ENCODE data around the gene FRMD8.

The FRMD8 gene

DNA sequence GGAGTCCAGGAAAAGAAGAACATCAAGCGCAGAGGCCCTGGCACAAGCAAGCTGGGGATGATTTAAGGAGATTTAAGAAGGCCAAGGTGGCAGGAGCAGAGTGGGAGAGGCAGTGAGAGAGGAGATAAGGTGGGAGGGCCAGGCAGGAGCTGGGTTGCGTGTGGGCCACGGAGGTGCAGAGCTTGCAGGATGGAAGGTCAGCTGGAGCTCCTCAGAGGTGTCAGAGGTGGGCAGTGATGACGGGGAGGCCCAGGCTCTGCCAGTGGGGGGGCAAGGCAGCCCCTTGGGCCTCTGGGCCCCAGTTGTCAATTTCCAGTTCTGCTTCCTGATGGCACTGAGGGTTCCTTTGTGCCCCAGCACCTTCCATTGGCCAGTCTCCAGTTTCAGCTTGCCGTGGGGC, 6.5 kb downstream of the FRMD8 start:
- DNase-seq (ENCODE audit: low read depth in 2 of 2): no peak

DNA sequence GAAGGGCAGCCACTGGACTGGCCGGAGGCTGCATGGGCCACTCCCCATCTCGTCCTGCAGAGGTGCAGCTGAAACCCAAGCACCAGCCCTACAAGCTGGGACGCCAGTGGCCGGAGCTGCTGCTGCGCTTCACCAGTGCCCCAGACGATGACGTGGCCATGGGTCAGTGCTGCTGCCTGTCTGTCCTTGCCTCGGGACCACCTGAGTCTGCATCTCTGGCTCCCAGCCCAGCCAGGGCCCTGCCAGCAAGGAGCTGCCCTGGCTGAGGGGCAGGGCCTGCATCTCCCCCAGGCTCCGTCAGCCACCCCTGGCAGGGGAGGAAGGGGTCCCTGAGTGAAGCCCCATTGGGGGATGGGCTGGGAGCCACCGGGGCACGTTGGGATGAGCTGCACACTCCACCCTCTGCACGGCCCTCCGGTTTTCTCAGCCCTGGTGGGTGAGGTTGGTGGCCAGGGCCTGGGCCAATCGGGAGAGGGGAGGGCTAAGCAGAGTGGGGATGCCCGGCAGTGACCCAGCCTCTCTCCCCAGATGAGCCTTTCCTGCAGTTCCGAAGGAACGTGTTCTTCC, 7.2 kb downstream of the FRMD8 start:
- DNase-seq (ENCODE audit: low read depth in 2 of 2): no peak

DNA sequence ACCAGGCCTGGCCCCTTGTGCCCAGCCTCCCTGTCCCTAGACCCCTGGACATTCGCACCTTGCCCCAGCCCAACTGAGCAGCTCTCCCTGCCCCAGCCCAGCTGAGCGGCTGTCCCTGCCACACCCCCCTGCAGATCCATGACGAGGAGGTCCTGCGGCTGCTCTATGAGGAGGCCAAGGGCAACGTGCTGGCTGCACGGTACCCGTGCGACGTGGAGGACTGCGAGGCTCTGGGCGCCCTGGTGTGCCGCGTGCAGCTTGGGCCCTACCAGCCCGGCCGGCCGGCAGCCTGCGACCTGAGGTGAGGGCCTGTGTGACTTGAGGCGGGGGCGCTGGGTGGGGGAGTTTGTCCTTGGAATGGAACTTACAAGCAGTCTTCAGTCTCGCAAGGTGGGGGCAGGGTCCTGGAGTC, 7.7 kb downstream of the FRMD8 start:
- DNase-seq (ENCODE audit: low read depth in 2 of 2): no peak

DNA sequence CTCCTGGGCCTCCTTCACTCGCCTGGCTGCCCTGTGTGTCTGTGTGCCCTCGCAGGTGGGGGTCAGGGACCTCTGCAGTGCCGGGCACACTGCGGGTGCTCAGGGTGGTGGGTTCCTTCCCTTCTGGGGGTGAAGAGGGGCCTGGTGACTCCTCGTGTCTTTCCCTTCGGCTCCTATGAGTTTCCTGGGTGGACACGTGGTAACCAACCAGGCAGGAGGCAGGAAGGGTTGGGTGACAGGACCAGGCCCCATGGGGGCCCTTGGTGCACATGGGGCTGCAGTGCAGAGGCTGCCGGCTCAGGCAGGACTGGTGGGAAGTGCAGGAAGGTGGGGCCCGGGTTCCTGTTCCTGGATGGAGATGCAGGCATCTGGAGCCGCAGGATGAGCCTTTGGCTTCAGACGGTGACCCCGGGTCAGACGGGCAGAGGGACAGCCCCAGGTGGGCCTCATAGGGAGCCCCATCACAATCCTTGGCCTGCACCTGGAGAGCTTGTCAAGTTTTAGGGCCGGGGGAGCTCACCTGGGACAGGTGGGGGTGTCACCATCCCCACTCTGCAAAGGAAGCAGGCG, 9.6 kb downstream of the FRMD8 start:
- no peak for DNase-seq (ENCODE audit: low read depth in 2 of 2)

DNA sequence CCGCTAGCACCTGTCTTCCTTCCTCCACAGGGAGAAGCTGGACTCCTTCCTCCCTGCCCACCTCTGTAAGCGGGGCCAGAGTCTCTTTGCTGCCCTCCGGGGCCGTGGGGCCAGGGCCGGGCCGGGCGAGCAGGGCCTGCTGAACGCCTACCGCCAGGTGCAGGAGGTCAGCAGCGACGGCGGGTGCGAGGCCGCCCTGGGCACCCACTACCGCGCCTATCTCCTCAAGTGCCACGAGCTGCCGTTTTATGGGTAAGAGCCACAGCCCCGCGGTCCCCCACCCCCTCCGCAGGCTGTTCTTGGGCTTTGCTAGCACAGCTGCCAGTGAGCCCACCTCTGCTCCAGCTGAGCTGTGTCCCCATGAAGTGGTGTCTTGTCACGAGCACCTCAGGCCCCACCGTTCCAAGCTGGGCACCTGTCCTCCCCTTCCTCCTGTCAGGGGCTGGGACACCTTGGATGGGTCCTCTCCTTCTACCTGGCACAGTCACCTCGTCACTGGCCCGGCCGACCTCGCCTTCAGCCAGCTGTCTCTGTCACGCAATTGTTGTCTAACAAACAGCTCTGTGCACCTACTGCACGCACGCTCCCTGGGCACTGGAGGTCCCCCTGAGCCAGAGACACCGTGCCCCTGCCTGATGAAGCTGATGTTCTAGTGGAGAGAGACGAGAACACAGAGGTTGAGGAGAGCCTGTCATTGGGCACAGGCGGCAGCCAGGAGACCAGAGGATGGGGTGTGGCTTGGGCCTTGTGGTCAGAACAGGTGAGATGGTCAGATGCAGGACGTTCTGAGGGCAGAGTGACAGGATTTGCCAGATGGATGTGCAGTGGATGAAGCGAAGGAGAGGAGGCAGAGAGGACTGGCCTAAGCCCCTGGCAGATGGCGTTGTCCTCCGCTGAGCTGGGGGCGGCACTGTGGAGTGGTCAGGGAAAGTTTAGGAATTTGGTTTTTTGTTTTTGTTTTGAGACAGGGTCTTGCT, 10.6 kb downstream of the FRMD8 start:
- no peak for DNase-seq (ENCODE audit: low read depth in 2 of 2)

DNA sequence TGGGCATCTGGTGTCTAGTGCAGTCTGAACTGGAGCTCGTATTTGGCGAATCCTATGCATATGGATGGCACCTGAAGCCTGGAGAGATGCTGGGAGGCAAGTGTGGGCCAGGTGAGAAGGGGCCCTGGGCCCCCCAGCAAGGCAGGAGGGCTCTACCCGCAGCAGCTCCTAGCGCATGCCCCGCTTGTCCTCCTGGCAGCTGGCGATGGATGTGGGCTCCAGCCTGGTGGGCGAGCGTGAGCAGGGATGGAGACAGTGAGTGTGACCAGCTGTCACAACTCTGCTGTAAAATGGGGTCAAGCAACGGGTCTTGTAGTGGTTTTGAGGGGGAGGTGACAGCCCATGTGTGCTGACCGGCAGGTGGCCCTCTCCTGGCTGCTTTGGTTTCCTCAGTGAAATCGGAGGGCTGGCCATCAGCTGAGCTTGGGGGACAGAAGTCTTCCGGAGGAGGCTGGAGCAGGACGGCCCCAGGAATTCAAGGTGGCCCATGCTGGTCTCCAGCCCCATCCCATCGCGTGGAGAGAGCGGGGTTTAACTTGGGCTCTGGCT, 12.0 kb downstream of the FRMD8 start:
- DNase-seq (ENCODE audit: low read depth in 2 of 2): no peak

DNA sequence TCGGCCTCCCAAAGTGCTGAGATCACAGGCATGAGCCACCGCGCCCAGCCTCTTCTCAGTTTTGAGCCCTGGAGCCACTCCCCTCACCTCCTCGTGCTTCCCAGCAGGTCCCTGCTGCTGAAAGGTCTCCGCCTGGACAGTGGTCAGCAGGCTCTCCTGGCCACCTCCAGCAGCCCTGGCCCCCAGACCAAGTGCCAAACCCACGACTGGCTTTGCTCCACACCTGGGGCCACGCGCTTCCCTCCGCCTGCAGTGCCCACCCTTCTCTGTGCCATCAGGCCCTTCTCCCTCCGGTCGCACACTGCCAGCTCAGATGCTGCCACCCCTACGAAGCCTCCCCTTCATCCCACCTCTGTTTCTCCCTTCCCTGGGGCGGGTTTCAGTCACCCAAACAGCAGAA, 12.8 kb downstream of the FRMD8 start:
- DNase-seq (ENCODE audit: low read depth in 2 of 2): no peak

DNA sequence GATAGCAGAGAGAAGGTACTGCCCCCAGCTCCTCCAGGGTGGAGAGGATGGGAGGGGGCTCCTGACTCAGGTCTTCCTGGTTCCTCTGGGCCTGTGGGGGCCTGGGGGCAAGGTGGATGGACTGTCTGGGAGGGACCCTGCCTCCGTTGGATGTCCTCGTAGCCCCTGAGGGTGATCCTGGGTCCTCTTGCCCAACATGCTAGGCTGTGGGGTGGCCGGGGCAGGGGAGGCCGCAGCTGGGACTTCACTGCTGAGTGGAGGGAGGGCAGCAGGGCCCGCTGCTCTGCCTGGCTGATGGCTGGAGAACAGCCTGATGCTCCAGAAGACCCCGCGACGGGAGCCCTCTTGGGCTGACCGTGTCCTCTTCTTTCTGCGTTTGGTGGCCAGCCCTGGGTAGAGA, 13.4 kb downstream of the FRMD8 start:
- no peak for DNase-seq (ENCODE audit: low read depth in 2 of 2)

DNA sequence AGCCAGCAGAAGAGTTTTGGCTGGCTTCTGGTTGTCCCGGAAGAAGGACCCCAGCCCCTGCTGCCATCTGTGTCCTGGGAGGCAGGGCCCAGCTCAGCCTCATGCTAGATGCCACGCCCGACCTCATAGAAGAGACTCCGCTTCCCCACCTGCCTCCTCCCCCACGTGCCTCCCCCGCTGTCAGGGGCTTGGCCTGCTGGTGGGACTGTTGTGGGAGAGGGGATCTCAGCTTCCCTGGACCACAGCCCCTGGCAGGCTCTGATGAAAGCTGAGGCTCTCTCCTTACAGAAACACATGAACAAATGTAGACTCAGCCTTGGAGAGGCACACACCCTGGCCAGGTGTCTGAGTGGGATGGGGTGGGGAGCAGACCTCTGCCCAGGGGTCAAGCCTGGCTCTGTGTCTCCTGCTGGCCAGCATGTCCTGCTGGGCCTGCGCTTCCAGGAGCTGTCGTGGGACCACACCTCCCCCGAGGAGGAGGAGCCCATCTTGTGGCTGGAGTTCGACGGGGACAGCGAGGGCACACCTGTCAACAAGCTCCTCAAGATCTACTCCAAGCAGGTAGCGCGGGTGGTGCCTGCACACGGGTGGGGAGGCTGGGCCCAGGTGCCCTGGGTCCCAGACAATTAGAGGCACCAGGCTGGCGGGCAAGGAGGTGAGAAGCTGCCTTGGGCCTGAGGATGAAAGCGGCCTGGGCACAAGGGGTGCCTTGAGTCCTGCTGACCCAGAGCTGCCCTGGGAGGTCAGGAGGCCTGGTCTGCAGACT, 14.1 kb downstream of the FRMD8 start:
- no peak for DNase-seq (ENCODE audit: low read depth in 2 of 2)

DNA sequence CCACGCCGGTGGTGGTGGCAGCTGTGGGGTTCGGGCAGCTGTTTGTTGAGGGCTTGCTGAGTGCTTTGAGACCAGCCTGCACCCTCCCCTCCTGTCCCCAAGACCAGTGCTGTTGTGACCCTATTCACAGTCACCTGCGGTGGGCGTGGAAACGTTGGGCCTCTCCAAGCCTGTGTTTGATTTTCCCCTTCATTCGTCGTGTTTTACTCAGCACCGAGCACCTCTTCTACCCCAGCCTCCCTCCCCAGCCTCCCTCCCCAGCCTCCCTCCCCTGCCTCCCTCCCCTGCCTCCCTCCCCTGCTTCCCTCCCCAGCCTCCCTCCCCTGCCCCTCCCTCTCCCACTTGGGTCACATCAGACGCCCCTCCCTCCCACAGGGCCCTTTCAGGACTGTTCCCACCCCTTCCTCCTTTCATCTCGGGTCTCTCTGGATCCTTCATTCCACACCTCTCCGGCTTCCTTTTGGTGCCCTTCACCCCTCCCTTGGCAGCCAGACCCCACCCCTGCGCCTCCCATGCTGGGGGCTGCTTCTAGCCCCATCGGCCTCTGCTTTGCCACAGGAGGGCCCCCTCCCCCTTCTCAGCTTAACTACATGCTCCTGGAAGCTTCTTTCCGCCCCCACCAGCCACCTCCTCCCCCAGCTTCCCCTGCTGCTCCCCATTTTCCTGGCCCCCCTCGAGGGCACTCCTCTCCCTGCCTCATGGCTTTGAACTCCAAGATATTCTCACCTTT, 14.8 kb downstream of the FRMD8 start:
- no peak for DNase-seq (ENCODE audit: low read depth in 2 of 2)

DNA sequence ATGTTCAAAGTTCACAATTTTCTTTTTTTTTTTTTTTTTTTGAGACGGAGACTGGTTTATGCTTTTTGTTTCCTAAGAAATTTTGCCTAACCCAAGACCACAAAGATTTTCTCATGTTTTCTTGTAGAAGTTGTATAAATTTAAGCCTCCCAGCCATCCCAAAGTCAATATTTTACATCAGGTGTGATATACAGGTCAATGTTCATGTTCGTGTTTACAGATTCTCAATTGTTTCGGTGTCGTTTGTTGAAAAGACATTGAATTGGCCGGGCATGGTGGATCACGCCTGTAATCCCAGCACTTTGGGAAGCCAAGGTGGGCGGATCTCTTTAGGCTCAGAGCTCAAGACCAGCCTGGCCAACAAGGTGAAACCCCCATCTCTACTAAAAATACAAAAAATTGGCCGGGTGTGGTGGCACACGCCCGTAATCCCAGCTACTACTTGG, 15.4 kb downstream of the FRMD8 start:
- no peak for DNase-seq (ENCODE audit: low read depth in 2 of 2)

DNA sequence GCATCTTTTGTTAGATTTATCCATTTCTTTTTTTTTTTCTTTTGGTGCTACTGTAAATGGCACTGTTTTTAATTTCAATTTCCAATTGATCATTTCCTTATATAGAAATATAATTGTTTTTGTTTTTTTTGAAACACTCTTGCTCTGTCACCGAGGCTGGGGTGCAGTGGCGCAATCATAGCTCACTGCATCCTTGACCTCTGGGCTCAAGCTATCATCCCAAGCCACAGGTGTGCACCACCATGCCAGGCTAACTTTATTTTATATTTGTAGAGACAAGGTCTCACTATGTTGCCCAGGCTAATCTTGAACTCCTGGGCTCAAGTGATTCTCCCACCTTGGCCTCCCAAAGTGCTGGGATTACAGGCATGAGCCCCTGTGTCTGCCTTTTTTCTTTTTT, 16.4 kb downstream of the FRMD8 start:
- DNase-seq (ENCODE audit: low read depth in 2 of 2): no peak

DNA sequence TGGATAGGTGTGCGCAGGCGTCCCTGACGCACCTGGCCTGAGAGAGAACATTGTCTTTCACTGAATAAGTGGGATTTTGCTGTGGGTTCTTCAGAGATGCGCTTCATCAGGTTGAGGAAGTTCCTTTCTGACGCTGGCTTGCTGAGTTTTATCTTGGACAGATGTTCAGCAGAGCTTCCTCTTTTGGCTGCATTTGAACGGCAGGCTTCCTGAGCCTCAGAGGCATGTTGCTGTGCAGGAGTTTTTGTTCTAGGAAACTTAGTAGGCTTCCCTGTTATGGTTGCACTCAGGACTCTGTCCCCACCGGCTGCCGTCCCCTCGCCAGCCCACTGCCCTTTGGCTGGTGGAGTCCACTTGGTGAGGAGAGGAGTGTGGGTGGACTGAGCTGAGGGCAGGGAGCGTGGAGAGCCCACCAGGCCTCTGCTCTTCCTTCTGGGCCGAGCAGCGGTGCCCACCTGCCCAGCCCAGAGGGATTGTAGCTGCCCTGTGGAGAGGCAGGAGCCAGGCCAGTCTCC, 17.2 kb downstream of the FRMD8 start:
- no peak for DNase-seq (ENCODE audit: low read depth in 2 of 2)

DNA sequence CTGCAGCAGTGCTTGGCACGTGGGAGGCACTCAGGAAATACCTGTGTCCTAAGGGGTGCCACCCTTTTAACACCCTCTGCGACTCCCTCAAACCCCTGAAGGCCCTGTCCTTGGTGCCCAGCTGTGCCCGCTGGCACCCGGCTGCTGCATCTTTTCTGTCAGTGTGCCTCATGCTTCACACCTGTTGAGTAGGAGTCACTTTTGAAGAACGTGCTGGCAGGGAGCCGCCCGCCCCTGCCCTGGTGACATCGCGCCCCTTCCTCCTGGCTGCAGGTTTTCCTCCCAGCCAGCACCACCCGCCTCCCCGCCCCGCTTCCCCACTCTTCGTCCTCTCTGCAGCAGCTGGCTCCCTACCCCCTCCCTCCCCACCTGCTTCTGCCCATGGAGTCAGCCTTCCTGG, 17.8 kb downstream of the FRMD8 start:
- DNase-seq (ENCODE audit: low read depth in 2 of 2): no peak

DNA sequence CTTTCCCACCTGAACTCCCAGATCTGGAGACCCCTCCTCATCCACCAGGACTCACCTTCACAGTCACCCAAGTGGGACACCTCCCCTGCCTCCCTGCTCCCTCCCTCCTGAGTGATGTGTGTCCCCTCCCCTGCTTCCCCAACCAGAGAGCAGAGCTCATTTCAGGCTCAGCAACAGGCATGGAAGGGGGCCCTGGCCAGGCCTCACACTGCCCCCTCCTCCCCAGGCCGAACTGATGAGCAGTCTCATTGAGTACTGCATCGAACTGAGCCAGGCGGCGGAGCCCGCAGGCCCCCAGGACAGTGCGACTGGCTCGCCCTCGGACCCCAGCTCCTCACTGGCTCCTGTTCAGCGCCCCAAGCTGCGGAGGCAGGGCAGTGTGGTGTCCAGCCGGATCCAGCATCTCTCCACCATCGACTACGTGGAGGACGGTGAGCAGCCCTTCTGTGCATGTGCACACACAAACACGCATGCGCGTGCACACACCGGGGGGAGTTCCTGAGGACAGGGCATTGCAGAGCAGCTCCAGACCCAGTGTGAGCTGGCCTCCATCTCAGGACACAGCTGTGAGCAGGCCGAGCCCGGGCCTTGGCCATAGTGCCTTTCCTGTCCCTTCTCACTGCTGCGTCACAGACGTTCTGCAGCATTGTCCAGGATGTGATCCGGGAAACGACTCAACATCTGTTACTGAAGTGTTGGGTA, 18.4 kb downstream of the FRMD8 start:
- no peak for DNase-seq (ENCODE audit: low read depth in 2 of 2)

DNA sequence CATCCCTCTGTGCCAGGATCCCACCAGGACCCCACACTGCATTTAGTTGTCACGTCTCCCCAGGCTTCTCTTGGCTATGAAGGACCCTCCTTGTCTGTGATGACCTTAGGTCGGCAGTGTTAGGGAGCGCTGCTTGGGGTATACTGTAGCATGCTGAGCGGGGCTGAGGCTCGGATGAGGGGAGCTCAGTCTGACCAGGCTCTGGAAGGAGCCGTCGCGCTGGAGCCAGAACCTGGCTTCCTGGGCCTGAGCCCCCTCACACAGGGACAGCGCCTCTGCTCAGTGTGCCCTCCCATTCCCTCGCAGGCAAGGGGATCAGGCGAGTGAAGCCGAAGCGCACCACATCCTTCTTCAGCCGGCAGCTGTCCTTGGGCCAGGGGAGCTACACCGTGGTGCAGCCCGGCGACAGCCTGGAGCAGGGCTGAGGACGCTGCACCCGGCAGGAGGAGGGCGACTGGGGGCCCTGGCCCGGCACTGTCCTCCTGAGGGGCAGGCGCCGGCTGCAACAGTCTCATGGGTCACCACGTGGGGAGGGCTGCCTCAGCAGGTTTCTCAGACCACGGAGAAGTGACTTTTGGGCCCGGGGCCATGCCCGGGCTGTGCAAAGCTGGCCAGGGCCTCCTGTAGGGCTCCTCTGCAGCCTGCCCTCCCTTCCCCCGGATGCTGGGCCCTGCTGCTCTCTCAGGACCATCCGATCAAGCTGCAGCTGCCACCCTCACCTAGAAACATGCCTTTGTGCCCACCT, 24.7 kb downstream of the FRMD8 start:
- no peak for DNase-seq (ENCODE audit: low read depth in 2 of 2)

DNA sequence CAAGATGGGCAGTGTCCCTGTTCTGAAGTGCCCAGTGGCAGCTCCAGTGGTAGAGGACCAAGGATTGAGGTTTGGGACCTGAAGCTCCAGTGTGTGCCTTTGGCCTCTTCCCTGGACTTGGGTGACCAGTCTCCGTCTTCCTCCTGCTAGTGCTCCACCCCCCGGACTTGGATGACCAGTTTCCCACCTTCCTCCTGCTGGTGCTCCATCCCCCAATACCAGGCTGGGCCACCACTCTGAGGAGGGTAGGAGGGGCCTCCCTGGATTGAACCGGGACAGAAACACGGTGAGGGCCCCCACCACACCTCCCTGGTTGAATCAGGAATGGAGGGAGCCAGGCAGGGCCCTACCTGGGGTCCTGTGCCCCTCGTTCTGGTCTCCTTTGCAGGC, 25.2 kb downstream of the FRMD8 start:
- DNase-seq (ENCODE audit: low read depth in 2 of 2): no peak

DNA sequence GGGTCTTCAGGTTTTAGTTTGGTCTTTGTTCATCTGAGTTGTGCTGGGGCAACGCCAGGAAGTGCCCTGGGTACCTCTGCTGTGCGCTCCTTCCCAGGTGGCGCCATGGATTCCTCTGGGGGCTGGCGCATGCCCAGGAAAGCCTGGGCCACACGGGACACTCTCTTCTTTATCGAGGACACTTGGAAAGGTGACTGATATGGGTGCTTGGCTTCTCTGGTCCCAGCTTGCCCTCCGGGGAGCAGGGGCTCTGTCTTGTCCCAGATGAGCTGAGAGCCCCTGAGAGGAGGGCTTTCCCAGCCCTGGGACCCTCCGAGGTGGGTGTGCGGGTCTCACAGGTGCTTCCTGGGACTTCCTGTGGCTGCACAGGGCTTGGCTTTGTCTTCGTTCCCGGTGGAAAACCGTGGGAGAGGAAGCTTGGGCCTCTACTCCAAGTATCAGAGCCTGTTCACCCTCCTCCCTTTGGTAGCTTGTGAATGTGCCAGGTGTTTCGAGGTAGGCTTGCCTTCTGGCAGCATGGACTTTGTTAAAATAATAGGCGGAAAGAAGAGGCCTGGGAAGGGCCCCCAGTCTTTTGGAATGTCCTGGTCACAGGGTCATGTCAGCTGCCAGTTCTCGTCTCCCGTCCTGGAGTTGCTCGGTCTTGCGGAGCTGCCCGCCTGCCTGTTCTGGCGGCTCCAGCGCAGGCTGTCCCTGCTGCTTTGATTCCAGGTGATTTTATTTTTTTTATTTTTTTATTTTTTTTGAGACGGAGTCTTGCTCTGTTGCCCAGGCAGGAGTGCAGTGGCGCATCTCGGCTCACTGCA, 26.0 kb downstream of the FRMD8 start:
- DNase-seq (ENCODE audit: low read depth in 2 of 2): no peak
